ENCODE results near the gene ZNF646.

GRCh38 chr16:31073970-31074813 is at the start of gene ZNF646, which contains the start of gene ZNF668:
- TF ChIP-seq POLR2A (IDR thresholded peaks at IDR 0.05) (peak; percentile 40 to 68), CTCF (IDR thresholded peaks at IDR 0.05) (no peak)
